ENCODE results near the gene CYP4B1.
"Not testable (repeated sequence)": the region's sequence is repeated elsewhere in the genome, so short reads cannot be mapped to it uniquely, and the experiment has no call there.

GRCh38 chr1:46846386-46846785 lies 47.5 kb downstream of the CYP4B1 start:
- TF ChIP-seq CTCF (IDR thresholded peaks at IDR 0.05; ENCODE audit: low read depth, low read length, missing input control); ATF3 (IDR thresholded peaks at IDR 0.05); JUND (IDR thresholded peaks at IDR 0.05); REST (IDR thresholded peaks at IDR 0.05); GABPA (IDR thresholded peaks at IDR 0.05 in 1 of 2, conservative IDR thresholded peaks at IDR 0.05 in 1 of 2); RAD21 (IDR thresholded peaks at IDR 0.05); NR2F2 (IDR thresholded peaks at IDR 0.05); MAX (IDR thresholded peaks at IDR 0.05); HNF4A (conservative IDR thresholded peaks at IDR 0.05); ZBTB33 (IDR thresholded peaks at IDR 0.05); EGR1 (IDR thresholded peaks at IDR 0.05; ENCODE audit: low read depth in 2 of 2); HNF4G (IDR thresholded peaks at IDR 0.05): not testable (repeated sequence)

Data from liver (tissue), 3 donors.